HG03565 (cell line): Measurements from ENCODE around the gene LSM10.
A peak's percentile ranks its signal among the peaks of the same experiment; 100 is the strongest.

Source experiments
- ATAC-seq: cut with Tn5 transposase; IDR thresholded peaks from one replicate; pipeline ENCODE4 v1.9.1; 2021; ENCODE audit warnings: mild to moderate bottlenecking, moderate library complexity; ENCODE audit not compliant: unreplicated experiment

LSM10 gene

DNA sequence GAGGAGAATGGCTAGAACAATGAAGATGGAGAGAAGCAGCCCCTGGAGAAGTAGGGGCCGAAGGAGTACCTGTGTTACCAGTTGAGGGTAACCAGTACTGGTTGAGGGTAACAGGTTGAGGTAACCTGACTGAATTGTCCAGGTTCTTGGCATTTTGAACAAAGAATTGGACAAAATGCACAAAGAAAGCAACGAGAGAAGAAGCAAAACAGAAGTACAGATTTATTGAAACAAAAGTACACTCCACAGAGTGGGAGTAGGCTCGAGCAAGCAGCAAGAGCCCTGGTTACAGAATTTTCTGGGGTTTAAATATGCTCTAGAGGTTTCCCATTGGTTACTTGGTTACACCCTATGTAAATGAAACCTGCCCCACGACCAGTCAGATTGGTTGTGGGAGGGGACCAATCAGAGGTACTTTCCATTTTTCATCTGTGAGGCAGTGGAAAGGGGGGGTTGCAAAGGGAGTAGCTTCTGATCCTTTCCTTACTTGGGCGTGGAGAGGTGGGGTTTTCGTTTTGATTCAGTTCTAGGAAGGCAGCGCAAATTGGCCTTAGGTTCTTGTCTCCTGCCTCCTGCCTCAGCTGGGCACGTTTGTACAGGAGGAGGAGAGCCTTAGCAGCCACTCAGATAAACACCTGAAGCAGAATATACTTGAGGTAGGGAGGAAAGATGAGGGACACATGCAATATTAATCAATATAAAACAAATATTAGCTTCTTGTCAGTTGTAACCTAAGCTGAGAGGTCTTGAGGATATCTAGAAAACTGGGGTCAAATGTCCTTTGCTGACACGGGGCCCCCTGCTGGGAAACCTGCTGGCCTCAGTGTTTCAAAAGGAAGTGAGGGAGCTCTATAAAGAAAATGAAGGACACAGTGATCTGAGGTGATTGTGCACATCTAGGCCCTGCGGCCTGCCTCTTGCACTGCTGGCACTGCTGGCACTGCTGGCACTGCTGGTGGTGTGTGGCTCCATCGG, 14.3 kb upstream of the LSM10 start:
- ATAC-seq = no peak

- no peak for ATAC-seq
Observed at GRCh38 chr1:36408479-36408878, 10.8 kb upstream of the LSM10 start.

DNA sequence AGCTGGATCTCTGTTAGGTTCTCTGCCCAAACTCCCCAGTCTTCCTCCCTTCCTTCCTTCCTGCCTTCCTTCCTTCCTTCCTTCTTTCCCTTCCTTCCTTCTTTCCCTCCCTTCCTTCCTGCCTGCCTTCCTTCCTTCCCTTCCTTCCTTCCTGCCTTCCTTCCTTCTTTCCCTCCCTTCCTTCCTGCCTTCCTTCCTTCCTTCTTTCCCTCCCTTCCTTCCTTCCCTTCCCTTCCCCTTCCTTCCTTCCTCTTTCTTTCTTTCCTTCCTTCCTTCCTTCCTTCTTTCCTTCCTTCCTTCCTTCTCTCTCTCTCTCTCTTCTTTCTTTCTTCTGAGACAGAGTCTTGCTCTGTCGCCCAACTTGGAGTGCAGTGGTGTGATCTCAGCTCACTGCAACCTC, 8.7 kb upstream of the LSM10 start:
- ATAC-seq = no peak

DNA sequence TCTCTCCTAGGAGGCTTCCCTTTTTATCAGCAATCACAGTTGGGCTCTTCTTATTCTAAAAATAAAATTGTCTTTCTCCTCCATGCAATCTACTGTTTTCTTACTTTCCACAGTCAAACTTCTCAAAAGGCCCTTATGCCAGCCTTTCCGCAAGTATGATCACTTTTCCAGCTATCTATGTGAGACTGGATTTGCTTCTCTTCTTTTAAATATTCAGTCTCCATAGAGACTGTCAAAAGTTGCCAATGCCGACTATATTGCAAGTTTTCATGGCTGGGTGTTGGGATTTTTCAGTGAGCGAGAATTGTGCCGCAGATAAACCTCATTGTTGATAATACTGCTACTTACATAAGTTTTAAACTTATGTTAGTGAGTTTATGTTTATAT, 4.8 kb upstream of the LSM10 start:
- ATAC-seq = no peak

DNA sequence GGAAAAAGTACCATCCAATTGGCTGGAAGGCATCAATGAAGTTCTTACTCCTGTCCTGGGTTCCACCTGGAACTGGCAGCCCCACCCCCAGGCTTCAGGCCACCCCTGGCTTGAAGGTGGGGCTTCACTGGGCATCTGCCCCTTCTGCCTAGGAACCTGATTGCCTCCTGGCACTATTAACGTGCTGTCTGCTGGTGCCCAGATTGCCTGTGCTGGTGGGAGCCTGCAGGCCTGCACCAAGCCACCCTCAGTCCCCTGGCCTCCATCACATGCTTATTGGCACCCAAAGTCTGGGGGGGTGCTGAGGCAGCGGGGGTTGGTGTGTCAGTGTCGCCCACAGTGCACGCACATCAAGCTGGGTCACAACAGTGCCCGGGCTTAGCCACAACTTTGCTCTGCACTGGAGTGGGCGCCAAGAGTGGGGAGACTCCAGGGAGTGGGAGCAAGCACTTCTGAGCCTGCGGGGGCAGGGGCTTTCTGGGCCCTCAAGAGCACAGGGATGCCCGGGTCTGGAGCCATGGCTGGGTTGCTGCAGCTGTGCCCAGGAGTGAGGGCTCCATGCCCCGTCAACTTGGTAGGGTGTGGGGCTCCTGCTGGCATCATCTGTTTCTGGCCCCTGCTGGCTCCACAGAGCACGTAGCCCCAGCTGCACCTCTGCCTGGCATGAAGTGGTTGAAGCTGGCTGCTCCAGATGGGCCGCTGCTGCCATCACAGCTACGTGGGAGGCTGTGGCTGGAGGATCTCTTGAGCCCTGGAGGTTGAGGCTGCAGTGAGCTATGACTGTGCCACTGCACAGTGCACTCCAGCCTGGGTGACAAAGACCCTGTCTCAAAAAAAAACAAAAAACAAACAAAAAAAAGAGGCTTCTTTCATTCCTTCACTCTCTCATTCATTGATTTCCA, 4.1 kb upstream of the LSM10 start:
- ATAC-seq = no peak

DNA sequence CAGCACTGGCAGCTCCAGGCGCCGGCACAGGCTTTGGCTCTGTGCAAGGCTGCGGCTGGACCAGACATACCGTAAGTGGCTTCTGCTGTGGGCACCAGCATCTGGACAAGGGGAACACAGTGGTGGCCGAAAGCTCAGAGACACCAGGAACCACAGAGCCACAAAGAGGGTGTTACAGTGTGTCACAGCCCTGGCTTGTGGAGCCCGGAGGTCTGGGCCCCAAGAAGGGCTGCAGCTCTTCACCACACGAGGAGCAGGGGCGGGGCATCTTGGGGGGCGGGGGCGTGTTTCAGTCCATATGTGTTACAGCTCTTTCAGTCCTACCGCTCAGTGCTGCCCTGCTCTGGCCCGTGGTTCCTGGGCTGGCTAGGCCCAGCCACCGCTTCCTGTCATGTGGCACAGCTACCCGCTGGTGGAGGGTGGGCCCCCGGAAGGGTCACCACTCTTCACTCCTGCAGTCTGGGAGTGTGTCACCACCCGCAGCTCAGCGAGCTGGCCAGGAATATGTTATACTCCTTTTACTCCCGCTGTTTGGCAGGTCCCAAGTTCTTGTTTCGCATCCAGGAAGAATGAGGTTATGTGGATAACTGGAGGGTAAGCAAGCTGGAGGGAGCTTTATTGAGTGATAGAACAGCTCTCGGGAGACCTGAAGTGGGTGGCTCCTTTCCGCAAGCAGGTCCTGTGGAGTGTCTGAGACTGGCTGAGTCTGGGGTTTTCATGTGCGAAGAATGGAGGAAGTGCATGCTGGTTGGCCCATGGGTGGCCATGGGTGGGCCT, 3.3 kb upstream of the LSM10 start:
- ATAC-seq = peak; percentile 55

- peak; percentile 6 for ATAC-seq
Observed at GRCh38 chr1:36400514-36400824, 2.8 kb upstream of the LSM10 start.

DNA sequence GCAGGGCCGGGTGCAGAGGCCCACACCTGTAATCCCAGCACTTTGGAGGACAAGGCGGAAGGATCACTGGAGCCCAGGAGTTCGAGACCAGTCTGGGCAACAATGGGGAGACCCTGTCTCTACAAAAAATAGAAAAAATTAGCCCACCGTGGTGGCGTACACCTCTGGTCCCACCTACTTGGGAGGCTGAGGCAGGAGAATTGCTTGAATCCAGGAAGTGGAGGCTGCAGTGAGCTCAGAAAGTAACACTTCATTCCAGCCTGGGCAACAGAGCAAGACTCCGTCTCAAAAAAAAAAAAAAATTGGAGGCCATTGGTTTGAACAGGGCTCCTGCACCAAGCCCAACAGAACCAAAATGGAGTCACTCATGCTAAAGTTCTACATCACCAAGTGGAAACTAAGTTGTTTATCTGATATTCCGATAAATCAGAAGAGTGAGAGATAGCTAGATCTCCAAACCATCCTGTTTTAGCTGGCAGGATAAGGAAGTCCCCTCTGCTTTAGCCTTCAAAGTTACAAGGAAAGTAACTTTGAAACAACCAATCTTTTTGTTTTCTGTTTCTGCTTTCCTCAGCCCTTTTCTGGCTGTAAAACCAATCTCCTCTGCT, 766 bp upstream of the LSM10 start:
- no peak for ATAC-seq

DNA sequence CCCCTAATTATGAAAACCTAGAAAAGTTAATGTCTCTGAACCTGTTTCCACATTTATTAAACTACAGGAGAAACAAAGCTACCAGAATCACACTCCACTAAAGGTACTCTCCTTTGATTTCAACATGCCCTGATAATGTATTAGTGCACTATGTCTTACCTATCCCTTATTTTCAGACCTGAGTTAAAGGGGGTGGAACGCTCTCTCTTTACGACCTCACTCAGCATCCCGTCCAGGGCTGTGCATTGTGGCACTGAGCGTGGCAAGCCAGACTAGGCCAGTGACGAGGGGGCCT, 678 bp downstream of the LSM10 start:
- ATAC-seq = no peak

DNA sequence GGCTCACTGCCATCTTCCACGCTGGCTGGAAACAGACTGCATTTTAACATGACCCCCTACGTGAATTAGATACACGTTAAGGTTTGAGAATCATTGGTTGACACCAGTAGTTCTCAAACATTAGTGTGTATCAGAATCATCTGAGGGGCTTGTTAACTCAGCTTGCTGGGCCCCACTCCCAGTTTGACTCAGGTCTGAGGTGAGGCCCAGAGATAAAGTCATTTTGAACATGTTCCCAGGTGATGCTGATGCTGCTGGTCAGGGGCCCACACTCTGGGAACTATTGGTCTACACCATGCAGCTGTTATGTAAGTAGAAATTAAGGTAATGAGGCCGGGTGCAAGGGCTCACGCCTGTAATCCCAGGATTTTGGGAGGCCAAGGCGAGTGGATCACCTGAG, 1.3 kb downstream of the LSM10 start:
- no peak for ATAC-seq

DNA sequence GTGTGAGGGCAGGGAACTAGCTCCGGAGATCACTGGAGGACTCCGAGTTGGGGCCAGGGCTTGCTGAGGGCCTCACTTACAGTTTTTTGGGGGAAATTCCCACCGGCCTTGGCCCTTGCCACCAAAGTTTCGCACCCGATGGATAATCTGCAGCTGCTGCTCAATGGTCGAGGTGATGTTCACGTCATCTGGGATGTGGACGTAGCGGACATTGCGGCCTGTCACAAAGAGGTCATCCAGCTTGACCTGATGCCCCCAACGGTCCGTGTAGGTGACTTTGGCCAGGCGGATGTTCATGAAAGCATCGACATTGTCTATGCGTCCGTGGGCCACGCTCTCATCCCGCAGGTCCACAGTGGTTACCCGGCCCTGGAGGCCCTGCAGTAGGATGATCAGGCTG, 4.0 kb downstream of the LSM10 start:
- no peak for ATAC-seq

DNA sequence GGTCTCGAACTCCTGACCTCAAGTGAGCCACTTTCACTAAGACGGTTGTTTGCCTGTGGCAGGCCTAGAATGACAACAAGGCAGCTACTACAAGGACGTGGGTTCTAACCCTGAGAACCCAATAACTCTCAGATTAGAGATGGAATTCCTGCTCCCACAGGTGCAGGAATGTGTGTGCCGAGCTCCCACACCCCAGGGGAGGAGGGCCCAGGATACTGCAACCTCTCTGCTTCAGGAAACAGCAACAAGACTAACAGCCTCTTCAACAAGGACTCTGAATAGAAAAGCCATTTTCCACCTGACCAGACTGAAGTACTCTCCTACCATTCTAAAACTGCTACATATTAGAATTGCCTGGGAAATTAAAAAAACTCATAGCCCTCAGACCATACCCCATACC, 4.9 kb downstream of the LSM10 start:
- no peak for ATAC-seq

DNA sequence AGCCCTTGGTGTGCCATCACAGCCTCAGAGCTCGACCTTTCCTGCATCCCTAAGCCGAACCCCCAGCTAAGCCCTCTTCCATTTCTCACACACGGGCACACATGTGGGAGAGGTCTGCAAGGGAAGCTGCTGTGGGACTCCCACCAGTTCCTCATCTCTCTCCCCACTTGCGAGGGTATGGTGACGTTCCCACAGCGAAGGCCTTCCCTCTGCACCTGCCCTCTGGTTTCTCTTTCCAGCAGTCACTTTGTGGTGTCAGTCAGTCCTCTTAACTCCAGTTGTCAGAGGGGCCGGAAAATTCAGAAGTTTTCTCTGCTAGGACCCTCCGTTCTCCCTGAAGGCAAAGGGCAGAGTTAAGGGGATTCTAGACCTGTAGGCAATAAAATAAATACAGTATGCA, 6.4 kb downstream of the LSM10 start:
- ATAC-seq = no peak

DNA sequence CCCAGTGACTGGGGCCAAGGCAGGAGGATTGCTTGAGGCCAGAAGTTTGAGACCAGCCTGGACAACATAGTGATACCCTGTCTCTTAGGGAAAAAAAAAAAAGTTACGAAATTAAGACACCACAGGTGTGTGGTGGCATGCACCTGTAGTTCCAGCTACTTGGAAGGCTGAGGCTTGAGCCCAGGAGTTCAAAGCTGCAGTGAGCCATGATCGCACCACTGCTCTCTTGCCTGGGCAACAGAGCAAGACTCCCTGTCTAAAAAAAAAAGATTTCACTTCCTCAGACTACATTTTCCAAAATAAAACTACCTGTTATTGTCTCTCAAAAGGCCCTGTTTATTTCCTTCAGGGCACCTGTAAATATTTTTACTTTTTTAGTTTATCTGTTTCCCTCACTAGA, 7.3 kb downstream of the LSM10 start:
- no peak for ATAC-seq

DNA sequence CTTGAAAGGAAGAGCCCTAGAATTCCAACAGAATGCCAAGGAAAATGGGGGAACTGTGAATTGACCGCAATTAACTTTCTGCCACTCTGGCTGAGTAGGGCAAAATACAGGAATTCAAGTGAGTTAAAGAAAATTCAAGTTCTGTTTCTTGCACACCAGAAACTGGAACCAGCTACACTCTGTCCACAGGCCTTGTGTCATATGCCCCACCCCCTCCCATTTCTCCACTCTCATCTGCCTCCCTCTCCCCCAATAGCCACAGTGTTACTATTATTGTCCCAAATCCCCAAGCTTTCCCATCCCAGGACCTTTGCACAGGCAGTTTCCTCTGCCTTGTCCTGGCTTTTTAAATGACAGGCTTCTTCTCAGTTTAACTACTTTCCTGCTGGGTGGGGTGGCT, 7.7 kb downstream of the LSM10 start:
- ATAC-seq = no peak

DNA sequence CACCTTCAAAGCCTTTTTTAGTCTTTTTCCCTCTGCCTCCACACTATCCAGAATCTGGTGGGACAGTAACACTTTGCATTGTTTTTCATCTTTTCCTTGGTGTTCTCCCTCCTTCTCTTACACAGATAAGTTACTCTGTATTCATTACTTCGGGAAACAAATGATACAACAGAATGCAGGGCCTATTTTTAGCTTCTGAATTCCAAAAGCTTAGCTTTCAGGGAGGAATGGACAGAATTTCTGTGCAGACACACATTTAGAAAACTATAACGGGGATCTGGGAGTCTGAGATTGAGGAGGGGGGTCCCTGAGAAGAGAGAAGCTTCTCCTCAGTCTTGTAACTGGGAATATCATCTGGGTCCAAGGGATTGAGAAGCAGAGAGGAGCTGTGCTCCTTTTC, 8.4 kb downstream of the LSM10 start:
- ATAC-seq = no peak

GRCh38 chr1:36387141-36387949, 10.4 kb downstream of the LSM10 start:
- ATAC-seq = no peak

GRCh38 chr1:36386265-36387140, 11.2 kb downstream of the LSM10 start:
- ATAC-seq = peak; percentile 39
